Measurements from ENCODE around the gene CDCP1. TPM values are rescaled to one million over a fixed set of nuclear protein-coding genes. Genes with fewer than 3 reads are reported as not detected.

Gene CDCP1, protein sequence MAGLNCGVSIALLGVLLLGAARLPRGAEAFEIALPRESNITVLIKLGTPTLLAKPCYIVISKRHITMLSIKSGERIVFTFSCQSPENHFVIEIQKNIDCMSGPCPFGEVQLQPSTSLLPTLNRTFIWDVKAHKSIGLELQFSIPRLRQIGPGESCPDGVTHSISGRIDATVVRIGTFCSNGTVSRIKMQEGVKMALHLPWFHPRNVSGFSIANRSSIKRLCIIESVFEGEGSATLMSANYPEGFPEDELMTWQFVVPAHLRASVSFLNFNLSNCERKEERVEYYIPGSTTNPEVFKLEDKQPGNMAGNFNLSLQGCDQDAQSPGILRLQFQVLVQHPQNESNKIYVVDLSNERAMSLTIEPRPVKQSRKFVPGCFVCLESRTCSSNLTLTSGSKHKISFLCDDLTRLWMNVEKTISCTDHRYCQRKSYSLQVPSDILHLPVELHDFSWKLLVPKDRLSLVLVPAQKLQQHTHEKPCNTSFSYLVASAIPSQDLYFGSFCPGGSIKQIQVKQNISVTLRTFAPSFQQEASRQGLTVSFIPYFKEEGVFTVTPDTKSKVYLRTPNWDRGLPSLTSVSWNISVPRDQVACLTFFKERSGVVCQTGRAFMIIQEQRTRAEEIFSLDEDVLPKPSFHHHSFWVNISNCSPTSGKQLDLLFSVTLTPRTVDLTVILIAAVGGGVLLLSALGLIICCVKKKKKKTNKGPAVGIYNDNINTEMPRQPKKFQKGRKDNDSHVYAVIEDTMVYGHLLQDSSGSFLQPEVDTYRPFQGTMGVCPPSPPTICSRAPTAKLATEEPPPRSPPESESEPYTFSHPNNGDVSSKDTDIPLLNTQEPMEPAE
- polyA plus RNA-seq (ENCODE audit: insufficient read length), result 1.2 TPM
- long read RNA-seq, donor 1, result 0 reads
- long read RNA-seq, donor 2, result 0 reads
- long read RNA-seq, donor 3, result 0 reads
- long read RNA-seq, donor 4, result 0 reads
- long read RNA-seq, donor 5, result 0 reads
- long read RNA-seq, donor 6, result 0 reads
- long read RNA-seq, donor 7, result 0 reads
- long read RNA-seq, donor 8, result 0 reads

DNA sequence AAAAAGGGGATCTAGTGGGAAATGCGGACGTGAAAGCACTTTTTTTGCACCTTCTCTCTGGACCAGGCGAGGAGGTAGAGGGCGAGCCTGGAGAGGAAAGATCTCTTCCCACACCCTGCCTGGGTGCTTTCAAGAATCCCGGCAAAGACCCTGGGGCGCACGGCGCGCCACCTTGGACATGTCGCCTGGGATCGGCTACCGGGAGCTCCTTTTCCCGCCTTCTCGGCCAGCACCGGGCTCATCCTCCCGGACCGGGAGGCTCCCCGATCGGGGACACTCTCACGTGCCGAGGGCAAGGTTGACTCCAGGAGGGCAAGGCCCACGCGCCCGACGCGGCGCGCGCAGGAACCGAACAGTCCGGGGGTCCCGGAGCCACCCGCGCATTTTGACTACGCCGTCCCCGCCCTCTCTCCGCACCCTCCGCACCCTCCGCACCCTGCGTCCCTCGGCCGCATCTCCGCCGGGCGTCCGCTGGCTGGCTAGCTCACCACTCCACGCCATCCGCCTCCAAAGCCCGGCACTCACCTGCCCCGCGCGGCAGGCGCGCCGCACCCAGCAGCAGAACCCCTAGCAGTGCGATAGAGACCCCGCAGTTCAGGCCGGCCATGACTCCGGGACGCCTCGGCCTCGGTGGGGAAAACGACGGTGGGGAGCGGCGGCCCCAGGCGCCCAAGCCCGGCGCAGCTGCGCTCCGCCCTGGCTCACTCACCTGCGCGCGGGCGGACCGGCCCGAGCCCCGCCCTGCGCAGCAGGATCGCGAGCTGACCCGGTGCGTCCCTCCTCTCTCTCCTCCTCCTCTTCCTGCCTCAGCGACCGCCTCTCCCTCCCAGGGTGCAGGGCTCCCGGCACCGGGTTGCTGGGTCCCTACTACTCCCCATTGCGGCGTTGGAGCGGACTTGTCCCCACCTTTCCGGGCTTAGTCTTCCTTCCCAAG is at the start of gene CDCP1:
Gene CDCP1 (minus strand): TSS at position 698 of the 934 bp plus-strand sequence. CDS start 91 bp downstream, at position 607.
- no peak for DNase-seq

GRCh38 chr3:45194791-45195190 is 48.6 kb upstream of the CDCP1 start:
- no peak for DNase-seq

DNA sequence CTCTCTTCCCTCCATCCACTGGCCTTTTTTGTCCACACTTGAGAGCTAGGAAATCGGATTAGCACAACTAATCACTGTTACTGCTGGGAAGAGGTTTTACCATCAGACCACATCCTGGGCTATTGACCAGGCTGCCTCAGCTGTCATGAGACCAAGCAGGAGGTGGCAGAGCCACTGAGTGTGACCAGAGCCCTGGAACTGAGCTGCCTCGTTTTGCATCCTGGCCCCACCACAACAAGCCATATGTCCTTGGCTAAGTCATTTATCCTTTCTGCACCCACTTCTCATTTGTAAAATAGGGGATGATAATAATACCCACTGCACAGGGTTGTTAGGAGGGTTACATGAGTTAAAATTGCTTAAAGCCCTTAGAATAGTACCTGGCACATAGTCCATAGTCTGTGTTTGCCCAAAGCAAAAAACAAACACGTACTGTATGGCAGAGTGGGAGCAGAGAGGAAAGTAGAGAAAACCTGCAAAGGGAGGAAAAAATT is 45.8 kb upstream of the CDCP1 start:
- no peak for DNase-seq

- no peak for DNase-seq
Observed at GRCh38 chr3:45191424-45191823, 45.2 kb upstream of the CDCP1 start.

GRCh38 chr3:45188719-45189659 is 42.8 kb upstream of the CDCP1 start:
- peak; percentile 40 for DNase-seq

GRCh38 chr3:45187694-45188141 is 41.5 kb upstream of the CDCP1 start:
- no peak for DNase-seq

- no peak for DNase-seq
Observed at GRCh38 chr3:45186871-45187270, 40.7 kb upstream of the CDCP1 start.

GRCh38 chr3:45185461-45185860 is 39.3 kb upstream of the CDCP1 start:
- DNase-seq, result no peak

- DNase-seq, result no peak
Observed at GRCh38 chr3:45185052-45185451, 38.9 kb upstream of the CDCP1 start.

GRCh38 chr3:45183872-45184262 is 37.7 kb upstream of the CDCP1 start:
- no peak for DNase-seq

DNA sequence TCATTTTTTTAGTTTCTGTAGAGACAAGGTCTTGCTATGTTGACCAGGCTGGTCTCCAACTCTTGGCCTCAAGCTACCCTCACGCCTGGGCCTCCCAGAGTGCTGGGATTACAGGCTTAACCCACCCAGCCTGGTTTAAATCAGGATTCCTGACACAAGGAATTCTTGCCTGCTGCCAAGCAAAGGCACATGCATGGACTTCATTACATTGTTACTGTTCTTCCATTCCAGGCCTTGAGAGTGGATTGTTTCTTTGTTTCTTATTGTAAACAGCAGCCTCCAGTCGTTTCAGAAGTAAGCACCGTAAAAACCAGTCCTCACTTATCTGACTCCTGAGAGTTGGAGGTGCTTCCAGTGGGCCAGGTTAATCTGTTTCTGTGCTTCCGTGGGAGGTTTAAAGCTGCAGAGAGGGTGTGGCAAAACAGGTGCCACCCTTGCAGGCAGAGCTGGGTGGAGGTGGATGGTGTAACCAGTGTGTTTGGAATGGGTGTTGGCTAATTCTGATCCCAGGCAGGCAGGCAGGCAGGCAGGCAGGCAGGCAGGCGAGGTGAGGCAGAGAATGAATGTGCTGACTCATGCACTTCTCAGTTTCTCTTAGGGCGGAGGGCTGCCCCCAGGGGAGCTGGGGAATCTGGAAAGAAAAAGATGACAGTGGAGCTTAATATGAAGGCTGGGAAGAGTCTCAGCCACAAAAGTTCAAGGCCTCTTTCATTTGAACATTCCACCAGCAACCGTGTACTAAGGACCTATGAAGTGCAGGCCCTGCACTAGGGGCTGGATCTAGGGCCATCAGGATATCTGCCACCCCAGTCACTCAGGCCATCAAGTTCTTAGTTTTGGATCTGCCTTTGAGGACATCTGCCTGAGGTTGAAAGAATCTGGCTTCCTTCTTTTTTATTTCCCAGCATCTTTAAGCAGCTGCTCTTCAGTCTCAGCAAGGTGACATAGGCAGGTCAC is 37.0 kb upstream of the CDCP1 start:
- peak; percentile 7 for DNase-seq

DNA sequence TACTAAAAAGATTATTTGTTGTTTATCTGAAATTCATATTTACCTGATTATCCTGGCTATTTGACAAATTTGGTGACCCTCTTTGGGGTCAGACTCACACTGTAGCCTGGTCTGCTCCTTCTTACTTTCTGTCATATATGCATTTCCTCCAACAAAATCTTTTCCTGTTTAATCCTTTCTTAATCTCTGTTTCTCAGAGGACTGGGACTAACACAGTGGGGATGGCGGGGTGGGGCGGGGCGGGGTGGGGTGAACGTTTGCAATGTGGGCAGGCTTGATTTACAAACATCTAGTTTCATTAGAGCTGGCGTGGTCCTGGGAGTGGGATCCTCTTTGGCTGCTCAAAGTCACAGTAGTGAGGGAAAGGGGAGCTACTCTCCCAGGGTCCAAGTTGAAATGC is 35.3 kb upstream of the CDCP1 start:
- DNase-seq, result no peak

DNA sequence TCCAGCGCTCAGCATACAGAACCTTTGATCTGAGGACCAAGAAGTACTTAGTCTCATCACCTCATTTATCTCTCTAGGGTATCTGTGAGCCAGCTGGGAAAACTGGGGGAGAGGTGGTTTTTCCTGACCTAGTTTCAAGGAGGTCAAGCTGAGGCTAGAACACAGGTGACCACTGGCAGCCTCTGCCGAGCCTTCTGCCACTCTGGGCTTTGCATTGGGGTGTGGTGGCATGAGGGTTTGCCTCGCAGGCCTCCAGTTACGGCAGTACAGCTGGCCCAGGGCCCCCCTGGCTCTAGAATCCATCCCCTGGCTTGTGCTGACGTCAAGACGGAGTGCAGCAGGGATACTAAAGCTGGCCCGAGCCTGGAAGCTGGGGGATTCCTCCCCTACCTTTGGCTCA is 34.7 kb upstream of the CDCP1 start:
- no peak for DNase-seq

GRCh38 chr3:45180051-45180450 is 33.9 kb upstream of the CDCP1 start:
- DNase-seq, result no peak

- DNase-seq, result no peak
Observed at GRCh38 chr3:45179163-45179562, 33.0 kb upstream of the CDCP1 start.

- peak; percentile 11 for DNase-seq
Observed at GRCh38 chr3:45178183-45179023, 32.2 kb upstream of the CDCP1 start.

DNA sequence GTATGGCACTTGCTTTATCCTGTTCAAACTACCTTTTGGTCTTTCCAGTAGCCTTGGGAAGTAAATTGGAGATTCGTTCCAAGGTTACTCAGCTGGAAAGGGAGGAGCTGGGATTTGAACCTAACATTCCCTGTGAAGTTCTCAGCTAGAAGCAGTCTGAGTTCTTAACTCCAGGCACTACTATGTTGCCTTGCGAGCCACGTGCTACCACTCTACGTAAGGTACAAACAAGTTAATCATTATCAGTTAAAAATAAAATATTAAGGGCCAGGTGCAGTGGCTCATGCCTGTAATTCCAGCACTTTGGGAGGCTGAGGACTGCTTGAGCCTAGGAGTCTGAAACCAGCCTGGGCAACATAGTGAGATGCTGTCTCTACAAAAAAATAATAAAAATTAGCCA is 30.7 kb upstream of the CDCP1 start:
- DNase-seq, result no peak

GRCh38 chr3:45174234-45174633 is 28.1 kb upstream of the CDCP1 start:
- no peak for DNase-seq

All from left kidney (tissue), 8 donors.